T follicular helper cell (primary cell): ENCODE measurements around the gene RBM15B.
"Not testable (repeated sequence)": the region's sequence is repeated elsewhere in the genome, so short reads cannot be mapped to it uniquely, and the experiment has no call there.

Source experiments
- DNase-seq: peaks from one replicate; pipeline ENCODE4 v3.0.0-alpha.2; 2020; ENCODE audit warnings: low read depth

Gene RBM15B

DNA sequence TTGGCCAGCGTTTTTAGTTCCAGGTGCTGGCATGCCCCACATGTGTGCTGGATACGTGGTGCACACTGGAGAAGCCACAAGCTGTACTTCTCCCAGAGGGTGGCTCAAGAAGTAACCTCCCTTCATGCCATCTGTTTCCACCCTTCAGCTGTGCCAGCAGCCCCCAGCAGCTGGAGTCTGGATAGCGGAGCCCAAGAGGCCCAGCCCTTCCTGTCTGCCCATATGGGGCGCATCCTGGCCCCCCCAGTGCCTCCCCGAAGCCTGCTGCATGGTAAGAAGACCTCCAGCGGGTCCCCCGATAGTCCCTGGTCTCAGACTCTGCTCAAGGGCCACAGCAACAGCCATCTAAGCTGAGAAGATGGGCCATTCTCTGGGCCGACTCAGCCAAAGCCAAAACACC lies 11.8 kb upstream of the RBM15B start:
- DNase-seq, result no peak

DNA sequence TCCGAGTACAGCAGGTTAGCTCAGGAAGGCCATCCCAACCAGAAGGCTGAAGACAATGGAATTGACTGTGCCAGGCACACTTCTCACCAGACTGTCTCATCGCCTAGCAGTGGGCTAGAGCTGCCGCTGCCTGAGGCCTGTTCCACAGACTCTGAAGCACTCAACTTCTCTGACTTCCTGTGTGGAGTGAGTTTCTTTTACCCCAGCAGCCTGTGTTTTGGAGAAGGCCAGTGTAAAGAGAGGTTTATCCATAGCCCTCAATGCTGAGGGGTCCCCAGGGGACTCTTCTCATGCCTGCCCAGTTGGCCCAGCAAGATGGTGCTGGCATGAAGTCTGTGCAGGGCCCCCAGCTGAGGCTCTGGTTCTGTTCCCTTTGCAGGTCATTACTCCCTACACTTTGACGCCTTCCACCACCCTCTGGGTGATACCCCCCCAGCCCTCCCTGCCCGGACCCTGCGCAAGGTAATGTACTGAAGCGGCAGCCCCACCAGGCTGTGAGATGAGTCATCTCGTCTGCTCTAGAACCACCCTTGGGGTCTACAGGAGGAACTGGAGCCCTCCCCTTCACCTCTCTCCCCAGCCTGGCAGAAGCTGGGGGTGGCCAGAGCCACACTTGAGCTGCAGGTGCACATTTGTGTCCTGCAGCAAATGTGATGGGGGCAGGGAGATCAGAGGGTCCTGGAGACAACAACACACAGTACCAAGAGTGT lies 11.2 kb upstream of the RBM15B start:
- no peak for DNase-seq

DNA sequence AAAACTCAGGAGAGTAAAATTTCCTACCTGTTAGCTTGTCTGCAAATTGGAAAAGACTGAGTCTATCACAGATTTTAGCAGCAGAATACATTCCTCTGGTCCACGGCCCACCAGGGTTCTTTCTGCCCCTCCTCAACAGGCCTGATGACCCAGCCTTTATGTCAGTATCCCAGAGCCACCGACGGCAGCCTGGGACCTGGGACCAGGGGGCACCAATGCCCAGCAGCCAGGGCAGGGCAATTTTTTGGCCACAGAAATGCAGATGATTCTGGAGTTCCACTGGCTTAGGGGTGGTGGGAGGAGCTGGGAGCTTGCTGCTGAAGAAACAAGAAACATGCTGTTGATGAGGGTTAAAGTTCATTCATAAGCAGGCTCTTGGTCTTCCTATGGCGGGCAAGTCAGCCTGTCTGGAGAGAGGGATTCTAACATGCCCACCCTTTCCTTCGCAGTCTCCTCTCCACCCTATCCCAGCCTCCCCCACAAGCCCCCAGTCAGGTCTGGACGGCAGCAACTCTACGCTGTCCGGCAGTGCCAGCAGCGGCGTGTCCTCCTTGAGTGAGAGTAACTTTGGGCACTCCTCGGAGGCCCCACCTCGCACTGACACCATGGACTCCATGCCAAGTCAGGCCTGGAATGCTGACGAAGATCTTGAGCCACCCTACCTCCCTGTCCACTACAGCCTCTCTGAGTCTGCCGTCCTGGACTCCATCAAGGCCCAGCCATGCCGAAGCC lies 10.3 kb upstream of the RBM15B start:
- no peak for DNase-seq

DNA sequence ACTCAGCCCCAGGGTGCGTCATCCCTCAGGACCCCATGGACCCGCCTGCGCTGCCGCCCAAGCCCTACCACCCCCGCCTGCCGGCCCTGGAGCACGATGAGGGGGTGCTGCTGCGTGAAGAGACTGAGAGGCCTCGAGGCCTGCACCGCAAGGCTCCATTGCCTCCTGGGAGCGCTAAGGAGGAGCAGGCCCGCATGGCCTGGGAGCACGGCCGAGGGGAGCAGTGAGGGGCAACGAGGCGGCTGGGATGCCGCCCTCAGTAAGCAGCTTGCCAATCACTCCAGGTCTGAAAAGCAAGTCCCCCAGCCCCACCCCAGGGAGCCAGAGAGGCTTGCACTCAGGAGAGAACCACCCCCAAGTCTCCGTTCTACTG lies 9.8 kb upstream of the RBM15B start:
- no peak for DNase-seq

DNA sequence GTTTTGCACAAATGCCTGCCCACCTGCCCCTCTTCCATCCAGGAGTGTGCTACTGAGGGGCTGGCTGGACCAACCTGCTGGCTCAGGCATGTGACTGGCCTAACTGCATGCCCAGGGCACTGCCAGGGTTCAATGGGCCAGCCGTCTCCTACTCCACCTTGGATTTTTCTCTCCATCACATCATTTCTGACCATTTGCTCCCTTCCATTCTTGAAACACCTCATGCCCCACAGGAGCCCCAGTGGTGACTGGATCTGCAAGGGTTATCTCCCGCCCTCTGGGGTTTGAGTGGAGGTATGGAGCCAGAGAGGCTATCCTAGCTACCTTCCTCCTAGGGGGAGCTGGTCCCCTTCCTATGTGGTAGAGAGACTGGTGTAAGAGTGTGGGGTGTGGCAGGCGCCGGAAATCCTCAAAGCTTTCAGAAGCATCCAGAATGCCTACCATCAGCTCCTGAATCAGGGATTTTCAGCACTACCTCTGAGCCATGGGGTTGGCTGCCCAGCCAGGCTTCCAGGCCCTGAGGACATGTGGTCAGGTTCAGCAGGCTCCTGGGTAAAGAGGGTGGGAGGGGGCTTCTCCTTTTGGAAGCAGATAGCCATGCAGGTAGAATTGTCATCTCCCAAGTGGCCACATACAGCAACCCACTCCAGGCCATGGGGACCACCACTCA lies 8.9 kb upstream of the RBM15B start:
- no peak for DNase-seq

DNA sequence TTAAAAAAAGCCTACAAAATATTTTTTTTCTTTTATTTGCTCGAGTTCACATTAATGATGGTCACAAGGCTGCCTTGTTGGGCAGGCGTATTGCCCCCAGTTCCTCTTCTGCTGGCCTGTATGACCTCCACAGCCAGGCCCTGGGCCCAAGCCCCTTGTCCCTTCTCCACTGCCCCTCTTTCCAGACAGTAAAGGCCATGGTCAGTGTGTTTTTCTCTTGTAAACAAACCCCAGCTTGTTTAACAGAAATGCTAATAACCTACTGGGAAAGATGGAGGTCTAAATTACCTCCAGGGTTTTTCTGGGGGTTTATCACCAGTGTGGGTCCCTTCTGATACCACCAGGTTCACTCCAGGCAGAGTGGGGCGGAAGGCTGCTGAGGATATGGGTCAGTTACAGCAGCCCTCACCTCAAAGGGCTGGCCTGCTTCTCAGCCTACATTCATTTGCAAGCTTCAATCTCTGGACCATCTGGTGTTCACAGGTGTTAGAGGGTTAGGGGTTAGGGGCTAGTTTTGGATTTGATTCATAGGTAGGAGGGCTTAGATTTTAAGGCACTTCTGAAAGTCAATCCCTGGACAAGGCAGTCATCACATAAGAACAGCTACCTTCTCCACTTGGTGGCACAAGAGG lies 8.0 kb upstream of the RBM15B start:
- no peak for DNase-seq

DNA sequence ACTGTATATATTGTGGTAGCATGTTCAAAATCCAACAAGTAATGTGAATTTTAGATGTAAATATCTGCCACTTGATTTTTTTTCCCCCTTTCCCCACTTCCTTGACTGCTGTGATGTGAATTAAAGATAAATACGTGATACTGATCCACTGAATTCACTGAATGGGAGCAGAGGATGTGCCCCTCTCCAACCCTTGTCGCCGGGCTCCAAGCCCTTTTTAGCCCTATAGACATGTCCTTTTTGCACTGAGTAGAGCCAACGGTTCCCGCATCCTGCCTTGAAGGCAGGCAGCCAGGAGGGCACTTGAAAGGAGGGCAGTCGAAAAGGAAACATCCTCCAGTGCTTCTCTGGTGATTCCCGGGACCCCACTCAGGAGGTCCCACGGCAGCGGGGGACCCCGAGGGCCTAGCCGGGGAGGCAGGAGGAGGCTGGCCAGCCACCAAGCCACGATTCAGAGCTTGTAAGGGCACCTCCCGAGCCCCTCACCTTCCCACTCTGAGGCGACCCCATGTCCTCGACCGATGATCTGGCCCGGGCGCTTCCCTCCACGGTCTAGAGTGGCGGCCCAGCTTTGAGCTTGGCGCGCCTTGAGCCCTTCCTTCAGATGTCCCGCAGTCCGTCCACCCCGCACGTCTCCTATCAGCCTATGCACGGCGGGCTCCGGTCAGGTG lies 6.9 kb upstream of the RBM15B start:
- DNase-seq, result no peak

DNA sequence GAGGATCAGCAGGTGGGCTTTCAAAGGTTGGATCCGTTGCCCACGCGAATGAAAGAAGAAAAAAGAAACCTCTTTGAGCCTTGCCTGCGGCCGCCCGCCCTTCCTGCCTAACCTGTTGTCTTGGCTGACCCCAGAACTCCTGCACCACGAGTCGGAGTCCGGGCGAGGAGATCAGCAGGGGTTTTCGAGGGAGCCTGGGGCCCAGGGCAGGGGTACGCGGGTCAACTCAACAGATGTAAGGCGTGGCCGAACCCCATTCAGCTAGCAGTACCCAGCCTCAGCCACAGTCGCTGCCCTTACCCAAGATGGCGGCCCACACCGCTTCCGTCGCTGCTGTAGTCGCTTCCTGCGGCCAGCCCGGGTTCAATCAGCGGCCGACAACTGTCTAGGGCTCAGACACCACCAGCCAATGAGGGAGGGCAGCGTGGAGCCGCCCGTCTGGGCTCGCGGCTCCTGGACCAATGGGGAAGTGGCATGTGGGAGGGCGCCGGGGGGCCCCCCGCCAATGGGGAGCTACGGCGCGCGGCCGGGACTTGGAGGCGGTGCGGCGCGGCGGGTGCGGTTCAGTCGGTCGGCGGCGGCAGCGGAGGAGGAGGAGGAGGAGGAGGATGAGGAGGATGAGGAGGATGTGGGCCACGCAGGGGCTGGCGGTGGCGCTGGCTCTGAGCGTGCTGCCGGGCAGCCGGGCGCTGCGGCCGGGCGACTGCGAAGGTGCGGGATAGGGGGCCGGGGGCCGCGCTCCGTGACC lies 6.2 kb upstream of the RBM15B start, which contains the start of gene MANF:
MANF (plus strand) TSS at position 566 of the 748 bp plus-strand sequence; CDS start at position 618, 52 bp downstream.
- peak; percentile 97 for DNase-seq

DNA sequence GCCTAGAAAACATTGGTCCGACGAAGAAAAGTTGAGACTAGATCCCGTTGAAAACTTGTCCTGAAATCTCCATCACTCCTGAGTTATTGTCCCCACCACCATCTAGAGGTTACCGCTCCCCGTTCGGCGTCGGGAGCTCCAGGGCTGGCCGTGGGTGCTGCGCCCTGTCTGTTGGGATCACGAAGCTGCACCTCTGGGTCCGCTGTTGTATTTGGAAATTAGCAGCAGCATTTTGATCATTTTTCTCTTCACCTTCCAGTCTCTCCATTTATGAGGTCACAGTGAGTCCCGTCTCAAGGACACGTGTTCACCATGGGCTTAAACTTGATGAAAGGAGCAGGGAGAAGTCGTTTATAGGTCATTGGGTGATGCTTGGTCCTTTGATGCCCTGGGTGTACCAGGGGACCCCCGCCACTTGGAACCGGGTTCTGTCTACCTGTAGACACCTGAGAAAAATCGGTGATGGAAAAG lies 5.4 kb upstream of the RBM15B start:
- DNase-seq, result no peak

DNA sequence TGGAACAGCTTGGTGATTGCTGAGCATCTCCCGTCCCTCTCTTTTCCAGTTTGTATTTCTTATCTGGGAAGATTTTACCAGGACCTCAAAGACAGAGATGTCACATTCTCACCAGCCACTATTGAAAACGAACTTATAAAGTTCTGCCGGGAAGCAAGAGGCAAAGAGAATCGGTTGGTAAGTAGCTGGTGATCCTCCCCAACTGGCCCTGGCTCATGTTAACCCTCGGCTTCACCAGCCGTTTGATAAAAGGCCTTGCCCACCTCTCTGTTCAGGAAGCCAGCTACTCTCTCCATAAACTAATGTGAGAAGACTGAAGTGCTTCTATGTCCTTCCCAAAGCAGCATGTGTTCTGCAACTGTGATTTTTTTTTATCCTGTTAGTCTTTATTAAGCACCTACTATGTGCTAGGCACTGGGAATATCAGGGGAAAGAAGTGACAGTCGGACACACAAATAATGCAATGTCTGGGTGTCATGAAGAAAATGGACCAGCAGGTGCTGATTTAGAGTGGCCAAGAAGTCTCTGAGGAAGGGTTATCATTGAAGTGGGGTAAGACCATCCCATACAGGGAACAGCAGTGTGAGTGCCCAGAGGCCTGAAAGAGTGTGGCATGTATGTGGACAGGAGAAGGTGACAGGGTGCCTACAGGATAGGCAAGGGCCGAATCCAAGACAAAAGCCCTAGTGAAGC lies 4.8 kb upstream of the RBM15B start:
- DNase-seq, result no peak

DNA sequence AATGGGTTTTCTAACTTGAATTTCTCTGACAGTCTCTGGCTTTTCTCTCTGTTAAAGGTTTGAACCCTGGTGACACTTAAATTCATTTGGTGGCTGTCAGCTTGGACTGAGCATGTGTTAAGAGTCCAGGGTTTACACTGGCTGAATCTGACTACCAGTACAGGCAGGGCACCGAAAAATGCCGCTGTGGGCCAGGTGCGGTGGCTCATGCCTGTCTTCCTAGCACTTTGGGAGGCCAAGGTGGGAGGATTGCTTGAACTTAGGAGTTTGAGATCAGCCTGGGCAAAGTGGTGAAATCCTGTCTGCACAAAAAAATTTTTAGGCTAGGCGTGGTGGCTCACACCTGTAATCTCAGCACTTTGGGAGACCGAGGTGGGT lies 4.2 kb upstream of the RBM15B start:
- DNase-seq, result no peak

DNA sequence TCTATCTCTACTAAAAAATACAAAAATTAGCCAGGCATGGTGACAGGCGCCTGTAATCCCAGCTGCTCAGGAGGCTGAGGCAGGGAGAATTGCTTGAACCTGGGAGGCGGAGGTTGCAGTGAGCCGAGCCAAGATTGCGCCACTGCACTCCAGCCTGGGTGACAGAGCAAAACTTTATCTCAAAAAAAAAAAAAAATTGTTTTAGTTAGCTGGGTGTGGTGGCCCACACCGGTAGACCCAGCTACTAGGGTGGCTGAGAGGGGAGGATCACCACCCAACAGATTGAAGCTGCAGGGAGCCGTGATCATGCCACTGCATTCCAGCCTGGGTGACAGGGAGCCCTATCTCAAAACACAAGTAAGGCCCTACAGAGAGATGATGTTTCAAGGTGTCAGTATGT lies 3.8 kb upstream of the RBM15B start:
- not testable (repeated sequence) for DNase-seq

DNA sequence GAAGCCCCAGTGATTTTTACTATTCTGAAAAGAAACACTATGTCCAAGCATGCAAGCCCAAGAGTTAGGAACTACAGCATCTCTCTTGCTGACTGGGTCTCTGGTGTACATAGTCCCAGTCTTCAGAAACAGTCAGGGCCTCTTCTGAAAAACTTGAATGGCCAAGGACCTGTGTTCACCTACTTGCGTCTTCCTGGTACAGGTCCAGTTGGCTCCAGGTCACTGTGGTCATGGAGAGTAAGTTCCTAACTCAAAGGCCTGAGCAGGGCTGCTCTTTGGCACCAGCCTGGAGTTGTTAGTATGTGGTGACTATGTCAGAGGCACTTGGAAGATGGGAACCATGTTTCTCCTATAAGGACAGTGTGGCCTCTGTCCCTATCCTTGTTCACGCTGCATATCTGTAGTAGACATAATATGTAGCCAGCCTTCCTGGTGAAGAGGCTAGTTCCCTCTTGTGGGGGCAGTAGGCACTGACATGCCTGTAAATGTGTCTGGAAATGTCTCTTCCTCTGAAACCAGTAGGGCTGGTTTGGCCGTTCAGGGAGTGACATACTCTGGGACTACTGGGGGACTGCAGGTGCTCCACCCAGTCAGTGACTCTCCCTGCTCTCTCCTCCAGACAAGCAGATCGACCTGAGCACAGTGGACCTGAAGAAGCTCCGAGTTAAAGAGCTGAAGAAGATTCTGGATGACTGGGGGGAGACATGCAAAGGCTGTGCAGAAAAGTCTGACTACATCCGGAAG lies 2.6 kb upstream of the RBM15B start:
- no peak for DNase-seq

DNA sequence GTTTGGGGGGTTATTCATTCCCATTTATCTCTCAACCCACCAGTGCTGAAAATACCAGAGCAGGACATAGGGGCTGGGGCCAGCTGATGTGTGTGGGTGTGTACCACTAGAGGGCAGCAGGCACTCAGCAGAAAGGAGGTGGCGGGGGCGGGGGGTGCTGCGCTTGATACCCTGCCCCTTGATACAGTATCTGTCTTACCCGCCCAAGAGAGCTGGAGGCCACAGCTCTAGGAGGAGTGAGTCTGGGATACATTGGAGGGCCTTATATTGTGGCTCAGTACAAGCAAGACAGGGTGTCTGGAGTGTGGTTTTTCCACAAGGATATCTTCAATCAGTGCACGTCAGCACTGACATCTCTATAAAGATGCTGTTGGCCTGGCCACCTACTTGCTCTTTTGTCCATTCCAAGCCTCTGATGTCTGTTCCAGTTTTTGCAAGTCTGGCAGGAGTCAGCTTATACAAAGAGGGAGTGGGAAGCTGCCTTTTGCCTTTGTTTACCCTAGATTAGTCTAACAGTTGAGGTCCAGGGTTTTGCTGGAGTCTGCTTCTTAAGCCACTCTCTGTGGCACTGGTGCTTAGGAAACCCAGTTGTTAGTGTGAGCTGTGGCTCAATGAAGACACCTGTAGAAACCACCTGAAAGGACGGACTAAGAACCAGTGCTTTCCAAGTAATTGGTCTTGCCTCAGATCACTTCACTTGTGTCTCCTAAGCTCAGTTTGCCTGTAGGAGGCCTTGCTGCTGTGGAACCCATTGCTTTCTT lies 1.5 kb upstream of the RBM15B start:
- peak; percentile 44 for DNase-seq

DNA sequence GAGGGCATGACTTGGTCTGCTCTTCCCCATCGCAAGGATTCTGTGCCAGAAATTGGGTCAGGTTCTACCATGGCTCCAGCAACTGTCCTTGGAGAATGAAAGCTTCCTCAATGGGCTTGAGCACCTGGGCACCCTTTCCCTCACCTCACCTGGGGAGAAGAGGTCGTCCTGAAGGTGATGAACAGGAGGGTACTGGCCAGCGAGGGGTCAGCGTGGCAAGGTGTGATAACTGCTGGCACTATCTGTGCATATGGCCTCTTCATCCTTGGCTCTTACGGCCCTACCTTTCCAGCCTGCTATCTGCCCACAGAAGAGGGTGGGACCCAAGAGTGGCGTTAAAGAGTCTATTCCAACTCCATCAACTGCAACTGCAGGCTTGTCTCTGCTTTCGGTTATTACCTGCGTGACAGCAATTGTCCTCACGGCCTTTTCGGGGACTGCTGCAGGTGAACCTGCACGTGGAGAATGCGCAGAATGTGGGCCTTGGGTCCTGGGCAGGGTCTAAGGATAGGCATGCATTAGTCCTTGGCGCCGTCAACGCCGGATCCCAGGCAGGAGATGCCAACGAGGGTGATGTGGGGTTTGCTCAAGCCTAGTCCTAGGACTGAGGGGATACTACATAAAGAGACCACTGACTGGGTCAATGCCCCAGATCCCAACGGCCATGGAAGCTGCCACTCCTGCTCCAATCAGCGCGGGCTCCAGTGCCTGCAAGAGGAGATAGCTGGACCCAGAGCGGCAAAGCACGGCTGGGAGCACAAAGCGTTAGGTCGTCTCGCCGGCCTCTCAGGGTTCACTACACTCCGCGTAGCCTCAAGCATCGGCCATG lies 625 bp upstream of the RBM15B start:
- no peak for DNase-seq

DNA sequence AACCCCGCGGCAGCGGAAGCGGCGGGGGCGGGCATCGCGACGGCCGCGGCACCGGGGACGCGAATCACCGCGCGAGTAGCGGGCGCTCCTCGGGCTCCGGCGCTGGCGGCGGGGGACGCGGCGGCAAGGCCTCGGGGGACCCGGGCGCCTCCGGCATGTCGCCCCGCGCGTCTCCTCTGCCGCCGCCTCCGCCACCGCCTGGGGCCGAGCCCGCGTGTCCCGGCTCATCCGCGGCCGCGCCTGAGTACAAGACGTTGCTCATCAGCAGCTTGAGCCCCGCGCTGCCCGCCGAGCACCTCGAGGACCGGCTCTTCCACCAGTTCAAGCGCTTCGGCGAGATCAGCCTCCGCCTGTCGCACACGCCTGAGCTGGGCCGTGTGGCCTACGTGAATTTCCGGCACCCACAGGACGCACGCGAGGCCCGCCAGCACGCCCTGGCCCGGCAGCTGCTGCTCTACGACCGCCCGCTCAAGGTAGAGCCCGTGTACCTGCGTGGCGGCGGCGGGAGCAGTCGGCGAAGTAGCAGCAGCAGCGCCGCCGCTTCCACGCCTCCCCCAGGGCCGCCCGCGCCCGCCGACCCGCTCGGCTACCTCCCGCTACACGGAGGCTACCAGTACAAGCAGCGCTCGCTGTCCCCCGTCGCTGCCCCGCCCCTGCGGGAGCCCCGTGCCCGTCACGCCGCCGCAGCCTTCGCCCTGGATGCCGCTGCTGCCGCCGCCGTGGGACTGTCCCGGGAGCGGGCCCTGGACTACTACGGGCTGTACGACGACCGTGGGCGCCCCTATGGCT lies 675 bp downstream of the RBM15B start:
- DNase-seq, result peak; percentile 41
